Osteoblast (primary cell): Measurements from ENCODE around the gene EGLN1. TPM values are rescaled to one million over a fixed set of nuclear protein-coding genes. Genes with fewer than 3 reads are reported as not detected.

Experiments
- DNase-seq: peaks from one replicate; pipeline ENCODE4 v3.0.0; 2011; ENCODE audit warnings: low spot score, mixed read lengths; ENCODE audit not compliant: insufficient read length; ENCODE audit errors: missing footprints
- H2AFZ ChIP-seq: 2 replicates; pipeline ENCODE4 v1.6.0; 2011; ENCODE audit warnings: mild to moderate bottlenecking, low read length
- H3K27ac ChIP-seq: 2 replicates; pipeline ENCODE4 v1.5.1; 2011; ENCODE audit warnings: mild to moderate bottlenecking, low read depth, low read length, moderate library complexity
- H3K27me3 ChIP-seq: 2 replicates; pipeline ENCODE4 v1.6.0; 2012; ENCODE audit warnings: mild to moderate bottlenecking, control low read depth, inconsistent platforms, low read length, moderate library complexity; ENCODE audit not compliant: insufficient read depth
- H3K36me3 ChIP-seq: 2 replicates; pipeline ENCODE4 v1.5.1; 2011; ENCODE audit warnings: mild to moderate bottlenecking, low read length, control low read depth, moderate library complexity; ENCODE audit not compliant: insufficient read depth
- H3K4me1 ChIP-seq: 2 replicates; pipeline ENCODE4 v1.5.1; 2011; ENCODE audit warnings: mild to moderate bottlenecking, low read length, control low read depth, moderate library complexity; ENCODE audit not compliant: insufficient read depth
- H3K4me2 ChIP-seq: 2 replicates; pipeline ENCODE4 v1.6.0; 2011; ENCODE audit warnings: mild to moderate bottlenecking, low read length; ENCODE audit not compliant: insufficient read depth
- H3K4me3 ChIP-seq: fragments of 200-600 bp; sonication (generic); 3 replicates; pipeline ENCODE4 v1.5.1; 2012; ENCODE audit warnings: mild to moderate bottlenecking, low read length, inconsistent platforms; ENCODE audit not compliant: insufficient read depth
- H3K79me2 ChIP-seq: 2 replicates; pipeline ENCODE4 v1.6.0; 2012; ENCODE audit warnings: mild to moderate bottlenecking, low read length, control low read depth, inconsistent platforms; ENCODE audit not compliant: insufficient read depth
- H3K9me3 ChIP-seq: 2 replicates; pipeline ENCODE4 v1.5.1; 2011; ENCODE audit warnings: low read depth, low read length, control low read depth
- H4K20me1 ChIP-seq: 2 replicates; pipeline ENCODE4 v1.6.0; 2012; ENCODE audit warnings: mild to moderate bottlenecking, low read length, control low read depth; ENCODE audit not compliant: insufficient read depth
- total RNA-seq: library from RNA; depleted of rRNA; stranded (reverse); fragments of >200 nt; gene quantifications from 2 replicates; pipeline ENCODE4 v1.2.3, GENCODE V29; 2012
- TF ChIP-seq, protein P1 (sequence below): IDR thresholded peaks from 2 replicates; pipeline ENCODE4 v1.5.1; 2011; ENCODE audit warnings: mild to moderate bottlenecking, low read depth, low read length, moderate library complexity; ENCODE audit errors: extremely low read depth

Gene EGLN1
- total RNA-seq, 1 donor = 52.5 TPM

DNA sequence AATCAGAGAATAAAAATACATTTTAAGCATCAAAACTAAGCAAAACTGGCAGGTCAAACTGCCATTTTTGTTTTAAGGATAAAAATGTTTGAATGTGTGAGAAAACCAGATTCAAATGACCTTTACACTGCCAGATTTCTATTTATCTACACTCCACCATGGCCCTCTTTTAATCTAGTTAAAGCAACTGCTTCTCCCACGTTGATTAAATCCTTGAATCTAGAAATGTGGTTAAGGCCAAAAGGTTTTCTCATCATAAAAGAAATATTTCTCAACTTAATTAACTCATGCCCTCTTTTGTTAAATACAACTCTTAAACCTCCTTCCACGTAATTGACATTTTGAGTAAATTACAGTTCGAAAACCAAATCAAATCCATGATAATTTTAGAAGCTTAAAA lies 15.0 kb downstream of the EGLN1 start:
- DNase-seq = no peak
- H3K27me3 ChIP-seq = no peaks in the 10 kb centered on the region
- peak overlapping the region; percentile 38 for H3K27ac ChIP-seq
- H3K36me3 ChIP-seq = no peaks in the 10 kb centered on the region
- peak overlapping the region; percentile 34 for H3K4me2 ChIP-seq
- H3K4me1 ChIP-seq = peaks cover 40% of the 10 kb centered on the region
- no peaks in the 10 kb centered on the region for H3K9me3 ChIP-seq
- peaks cover 62% of the 10 kb centered on the region for H3K79me2 ChIP-seq
- H3K4me3 ChIP-seq = no peak overlapping the region
- H2AFZ ChIP-seq = no peak overlapping the region
- TF ChIP-seq, protein P1, sequence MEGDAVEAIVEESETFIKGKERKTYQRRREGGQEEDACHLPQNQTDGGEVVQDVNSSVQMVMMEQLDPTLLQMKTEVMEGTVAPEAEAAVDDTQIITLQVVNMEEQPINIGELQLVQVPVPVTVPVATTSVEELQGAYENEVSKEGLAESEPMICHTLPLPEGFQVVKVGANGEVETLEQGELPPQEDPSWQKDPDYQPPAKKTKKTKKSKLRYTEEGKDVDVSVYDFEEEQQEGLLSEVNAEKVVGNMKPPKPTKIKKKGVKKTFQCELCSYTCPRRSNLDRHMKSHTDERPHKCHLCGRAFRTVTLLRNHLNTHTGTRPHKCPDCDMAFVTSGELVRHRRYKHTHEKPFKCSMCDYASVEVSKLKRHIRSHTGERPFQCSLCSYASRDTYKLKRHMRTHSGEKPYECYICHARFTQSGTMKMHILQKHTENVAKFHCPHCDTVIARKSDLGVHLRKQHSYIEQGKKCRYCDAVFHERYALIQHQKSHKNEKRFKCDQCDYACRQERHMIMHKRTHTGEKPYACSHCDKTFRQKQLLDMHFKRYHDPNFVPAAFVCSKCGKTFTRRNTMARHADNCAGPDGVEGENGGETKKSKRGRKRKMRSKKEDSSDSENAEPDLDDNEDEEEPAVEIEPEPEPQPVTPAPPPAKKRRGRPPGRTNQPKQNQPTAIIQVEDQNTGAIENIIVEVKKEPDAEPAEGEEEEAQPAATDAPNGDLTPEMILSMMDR = no peak
- peaks cover 12% of the 10 kb centered on the region for H4K20me1 ChIP-seq

DNA sequence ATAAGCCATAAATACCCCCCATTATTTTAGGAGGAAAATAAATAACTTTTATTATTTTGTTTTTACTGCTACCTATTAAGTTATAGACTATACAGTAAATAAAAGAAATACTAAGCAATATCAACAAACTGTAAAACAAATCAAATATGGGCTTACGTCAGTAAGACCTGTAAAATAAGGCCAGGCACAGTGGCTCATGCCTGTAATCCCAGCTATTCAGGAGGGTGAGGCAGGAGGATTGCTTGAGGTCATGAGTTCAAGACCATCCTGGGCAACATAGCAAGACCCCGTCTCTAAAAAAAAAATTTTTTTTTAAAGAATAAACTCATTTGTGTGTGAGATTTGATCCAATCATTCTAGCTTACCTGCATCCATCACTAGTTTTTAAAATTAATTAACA lies 17.8 kb downstream of the EGLN1 start:
- Histone ChIP-seq H3K4me2 (no peak overlapping the region), H3K9me3 (no peaks in the 10 kb centered on the region), H3K36me3 (no peaks in the 10 kb centered on the region), H2AFZ (no peak overlapping the region), H3K27ac (no peak overlapping the region), H3K4me1 (peaks cover 28% of the 10 kb centered on the region), H4K20me1 (peaks cover 4% of the 10 kb centered on the region), H3K4me3 (no peak overlapping the region), H3K79me2 (peaks cover 59% of the 10 kb centered on the region), H3K27me3 (no peaks in the 10 kb centered on the region)
- TF ChIP-seq, protein P1 = no peak
- no peak for DNase-seq

DNA sequence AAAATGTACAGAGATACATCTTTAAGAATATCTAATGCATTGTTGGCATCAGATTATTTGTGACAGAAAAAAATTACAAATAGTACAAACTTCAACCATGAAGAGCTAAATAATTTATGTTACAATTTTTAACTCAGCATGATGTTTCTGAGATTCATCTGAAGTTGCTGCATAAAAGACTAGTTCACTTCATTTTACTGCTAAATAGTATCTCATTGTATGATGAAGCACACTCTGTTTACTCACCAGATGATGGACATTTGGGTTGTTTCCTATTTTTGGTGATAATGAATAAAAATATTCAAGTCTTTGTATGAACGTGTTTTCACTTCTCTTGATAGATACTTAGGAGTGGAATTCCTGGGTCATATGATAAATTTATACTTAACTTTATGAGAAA lies 20.6 kb downstream of the EGLN1 start:
- Histone ChIP-seq H2AFZ (no peak overlapping the region), H3K27ac (no peak overlapping the region), H3K9me3 (no peaks in the 10 kb centered on the region), H3K4me1 (peaks cover 11% of the 10 kb centered on the region), H3K36me3 (no peaks in the 10 kb centered on the region), H3K27me3 (no peaks in the 10 kb centered on the region), H4K20me1 (no peaks in the 10 kb centered on the region), H3K4me3 (no peak overlapping the region), H3K4me2 (no peak overlapping the region), H3K79me2 (peaks cover 66% of the 10 kb centered on the region)
- DNase-seq = no peak
- TF ChIP-seq, protein P1 = no peak

DNA sequence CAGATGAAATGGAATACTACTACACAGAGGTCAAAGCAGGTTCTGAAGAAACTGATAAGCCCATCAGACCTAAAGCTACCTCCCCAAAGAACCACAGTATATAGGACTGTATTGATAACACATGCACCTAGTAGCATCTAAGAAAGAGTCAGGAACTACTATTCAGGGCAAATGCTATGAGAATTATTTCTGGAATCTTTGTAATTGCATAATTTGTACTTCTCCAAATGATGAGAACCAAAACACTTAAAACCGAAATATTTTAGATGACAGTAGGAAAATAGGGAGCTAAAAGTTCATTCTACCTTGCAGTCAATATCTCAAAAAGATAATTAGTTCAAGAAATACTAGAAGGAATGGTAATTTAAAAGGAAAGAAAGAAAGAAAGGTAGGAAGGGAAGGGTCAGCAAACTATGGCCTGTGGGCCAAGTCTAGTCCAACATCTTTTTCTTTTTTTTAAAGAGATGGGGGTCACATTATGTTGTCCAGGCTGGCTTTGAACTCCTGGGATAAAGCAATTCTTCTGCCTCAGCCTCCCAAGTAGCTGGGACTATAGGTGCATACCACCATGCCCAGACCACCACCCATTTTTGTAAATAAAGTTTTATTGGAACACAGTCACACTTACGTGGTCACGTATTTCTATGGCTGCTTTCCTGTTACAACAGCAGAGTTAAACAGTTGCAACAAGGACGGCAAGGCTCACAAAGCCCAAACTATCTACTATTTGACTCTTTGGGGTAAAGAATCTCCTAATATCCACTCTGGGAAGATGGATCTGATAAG lies 24.0 kb downstream of the EGLN1 start:
- Histone ChIP-seq H3K4me2 (no peak overlapping the region), H3K36me3 (no peaks in the 10 kb centered on the region), H3K9me3 (no peaks in the 10 kb centered on the region), H2AFZ (no peak overlapping the region), H3K4me1 (peaks cover 20% of the 10 kb centered on the region), H4K20me1 (no peaks in the 10 kb centered on the region), H3K79me2 (peaks cover 58% of the 10 kb centered on the region), H3K4me3 (no peak overlapping the region), H3K27ac (no peak overlapping the region), H3K27me3 (no peaks in the 10 kb centered on the region)
- TF ChIP-seq, protein P1 = no peak
- DNase-seq = no peak
